Measurements from ENCODE around the gene MAGI1.
"Not testable (repeated sequence)": the region's sequence is repeated elsewhere in the genome, so short reads cannot be mapped to it uniquely, and the experiment has no call there.

The MAGI1 gene

DNA sequence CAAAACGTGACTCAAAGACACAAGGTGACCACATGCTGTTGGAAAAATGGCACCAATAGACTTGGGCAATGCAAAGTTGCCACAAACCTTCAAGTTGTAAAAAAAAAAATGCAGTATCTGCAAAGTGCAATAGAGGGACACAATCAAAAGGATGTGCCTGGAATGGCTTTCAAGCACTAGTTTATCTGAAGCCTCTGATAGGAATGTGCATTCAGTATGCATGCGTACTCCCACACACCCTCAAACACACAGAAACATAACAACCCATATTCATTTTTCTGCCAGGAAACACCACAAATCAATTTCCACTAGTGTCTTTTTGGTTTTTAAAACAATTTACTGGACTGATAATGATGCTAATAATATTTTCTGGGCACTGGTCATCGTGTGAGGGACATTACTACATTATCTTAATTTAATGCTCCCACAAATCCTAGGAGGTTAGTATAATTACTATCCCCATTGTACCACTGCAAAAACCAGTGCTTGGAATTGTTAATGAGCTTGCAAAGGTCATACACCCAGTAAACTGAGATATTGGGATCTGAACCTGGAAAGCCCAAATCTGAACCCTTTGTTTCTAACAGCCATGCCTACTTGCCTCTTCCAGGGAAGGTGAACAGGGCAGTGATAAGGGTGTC, 298.7 kb downstream of the MAGI1 start:
- DNase-seq: no peak

DNA sequence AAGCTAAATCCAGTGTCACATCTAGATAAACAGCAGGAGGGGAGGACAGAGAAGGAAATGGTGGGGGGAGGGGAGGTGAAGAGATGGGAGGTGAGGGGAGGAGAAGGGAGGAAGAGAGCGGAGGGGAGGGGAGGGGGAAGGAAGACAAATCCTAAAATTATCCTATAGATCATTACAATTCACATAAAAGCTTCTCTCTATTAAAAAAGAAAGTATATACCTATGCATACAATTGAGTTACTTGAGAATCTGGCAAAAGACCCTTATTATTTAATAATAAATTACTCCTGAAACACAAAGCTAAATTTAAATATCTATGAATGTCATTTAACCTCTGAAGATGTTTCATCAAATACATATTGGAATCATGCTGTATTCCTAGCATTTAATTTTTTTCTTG, 303.9 kb downstream of the MAGI1 start:
- DNase-seq: no peak

DNA sequence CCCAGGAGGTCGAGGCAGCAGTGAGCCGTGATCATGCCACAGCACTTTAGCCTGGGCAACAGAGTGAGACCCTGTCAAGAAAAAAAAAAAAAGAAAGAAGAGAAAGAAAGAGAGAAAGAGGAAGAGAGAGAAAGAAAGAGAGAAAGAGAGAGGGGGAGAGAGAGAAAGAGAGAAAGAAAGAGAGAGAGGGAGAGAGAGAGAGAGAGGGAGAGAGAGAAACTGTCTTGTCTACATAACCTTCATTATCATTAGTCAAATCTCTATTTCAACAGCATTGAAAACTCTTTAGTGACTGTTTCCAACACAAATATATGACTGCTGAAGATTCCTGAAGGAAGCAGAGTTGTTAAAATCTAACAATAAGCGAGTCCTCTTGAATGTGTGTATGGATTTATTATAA, 304.3 kb downstream of the MAGI1 start:
- DNase-seq: no peak

DNA sequence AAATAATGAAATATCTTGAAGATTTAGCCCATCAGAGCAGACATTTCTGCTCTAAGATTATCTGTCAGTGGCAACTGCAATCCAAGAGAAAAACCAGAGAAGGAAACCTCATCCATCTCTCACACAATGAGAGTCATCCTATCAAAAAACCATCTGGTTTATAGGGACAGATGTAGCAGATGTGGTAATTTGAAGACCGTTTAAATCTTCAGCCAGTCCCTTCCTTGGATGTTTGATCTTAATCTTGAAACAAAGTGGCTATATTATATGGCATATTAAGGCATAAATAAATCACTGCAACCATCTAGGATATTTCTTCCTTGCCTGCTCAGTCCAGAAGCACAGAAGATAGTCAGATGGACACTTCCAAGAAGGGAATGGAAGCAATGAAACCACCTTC, 305.3 kb downstream of the MAGI1 start:
- no peak for DNase-seq

DNA sequence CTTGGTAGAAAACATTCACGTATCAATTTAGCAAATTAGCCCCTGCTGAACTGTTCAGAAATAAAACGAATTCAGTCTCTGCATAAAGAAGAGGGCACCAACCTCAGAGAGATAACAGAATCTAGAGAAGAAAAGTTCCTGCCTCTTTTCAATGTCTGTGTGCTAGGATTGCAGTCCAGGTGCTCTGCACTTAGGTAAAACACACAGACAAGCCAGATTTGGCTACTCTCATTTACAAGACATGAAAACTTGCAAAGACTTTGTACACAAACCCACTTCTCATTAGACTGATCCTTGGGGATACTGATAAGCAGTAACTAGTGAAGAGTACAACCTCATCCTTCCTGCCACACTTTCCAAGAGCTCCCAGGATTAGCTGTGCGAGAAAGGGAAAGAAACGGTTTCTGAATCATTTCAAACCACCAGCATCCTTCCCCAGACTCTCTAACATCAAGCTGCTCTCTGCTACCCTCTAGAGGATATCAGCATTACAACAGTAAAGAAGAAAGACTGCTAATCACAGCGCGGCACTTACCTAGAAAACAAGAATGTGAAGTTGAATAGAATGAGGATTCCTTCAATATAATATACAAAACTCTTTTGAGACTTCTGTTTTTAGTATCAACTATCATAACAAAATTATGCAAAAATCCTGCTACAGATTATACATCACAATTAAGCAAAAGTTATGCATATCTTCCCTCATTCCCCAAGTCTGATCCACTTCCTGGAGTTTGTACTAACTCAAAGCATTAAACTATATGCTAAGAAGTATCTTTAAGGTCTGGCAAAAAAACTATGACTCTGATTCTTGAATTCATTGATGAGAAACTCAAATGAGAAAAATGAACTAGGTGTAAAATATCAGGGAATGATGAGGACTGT, 306.4 kb downstream of the MAGI1 start:
- DNase-seq: peak in 1 of 5 experiments; percentile 37

DNA sequence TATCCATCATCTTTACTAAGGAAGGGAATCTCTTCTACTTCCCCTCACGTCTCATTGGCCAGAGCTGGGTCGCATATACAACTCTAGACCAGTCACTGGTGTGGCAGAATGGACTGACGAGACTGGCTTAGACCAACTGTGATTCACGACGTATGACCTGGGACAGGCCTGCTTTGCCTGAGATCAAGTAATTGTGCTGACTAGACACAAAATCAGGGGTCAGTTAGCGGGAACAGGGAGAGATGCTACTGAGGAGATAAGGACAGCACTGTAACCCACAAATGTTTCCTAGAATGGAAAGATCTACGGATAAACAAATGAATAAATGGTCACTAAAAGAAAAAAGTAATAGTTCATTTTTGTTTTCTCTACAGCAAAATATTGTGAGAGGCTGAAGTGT, 308.3 kb downstream of the MAGI1 start:
- no peak for DNase-seq

DNA sequence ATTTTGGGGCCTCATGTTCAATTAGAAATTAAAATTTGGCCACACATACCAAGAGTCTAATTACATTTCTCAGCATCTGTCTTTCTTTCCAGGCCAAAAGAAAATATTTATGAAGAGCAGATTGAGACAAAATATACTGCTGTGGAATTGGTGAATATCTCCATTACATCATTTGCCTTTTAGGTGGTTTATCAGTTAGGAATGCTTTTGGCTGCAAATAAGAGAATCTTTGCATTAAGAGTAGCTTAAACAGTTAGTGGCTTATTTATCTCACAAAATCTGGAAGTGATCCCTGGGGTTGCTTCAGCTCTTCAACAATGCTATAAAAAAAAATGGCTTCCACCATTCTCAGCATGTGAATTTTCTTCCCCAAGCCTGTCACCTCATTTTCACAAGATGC, 308.7 kb downstream of the MAGI1 start:
- DNase-seq: no peak

DNA sequence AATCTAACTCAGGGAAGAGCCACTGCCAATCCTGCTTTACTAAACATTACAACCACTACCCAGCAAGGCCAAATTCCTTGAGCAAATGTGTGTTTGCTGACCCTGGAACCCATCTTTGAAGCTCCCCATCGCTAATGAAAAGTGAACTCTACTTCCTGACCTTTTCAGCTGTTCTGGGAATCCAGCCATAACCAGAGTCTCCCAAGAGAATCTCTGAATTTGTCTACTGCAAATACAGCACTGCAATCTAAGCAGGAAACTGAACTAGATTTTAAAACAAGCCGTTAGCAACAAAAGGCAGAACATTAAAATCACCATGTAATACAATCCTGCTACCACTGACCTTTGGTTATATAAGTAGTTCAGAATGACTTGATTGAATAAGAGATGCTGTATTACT, 309.2 kb downstream of the MAGI1 start:
- DNase-seq: no peak

DNA sequence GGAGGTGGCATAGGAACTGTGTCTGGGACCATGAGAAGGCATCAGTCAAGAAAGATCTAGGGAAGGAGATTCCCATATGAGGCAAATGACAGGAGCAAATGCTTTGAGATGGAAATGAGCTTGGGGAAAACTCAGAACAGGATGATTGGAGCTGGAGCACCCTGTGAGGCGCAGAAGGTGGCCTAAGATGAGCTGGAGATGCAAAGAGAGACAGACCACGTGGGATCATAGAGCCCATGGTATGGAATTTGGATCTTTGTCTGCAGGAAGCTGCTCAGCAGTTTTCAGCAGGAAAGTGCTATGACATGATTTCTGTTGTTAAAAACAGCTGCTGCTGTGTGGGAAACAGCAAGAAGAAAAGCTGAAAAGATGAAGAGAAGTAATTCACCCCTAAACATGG, 310.6 kb downstream of the MAGI1 start:
- no peak for DNase-seq

DNA sequence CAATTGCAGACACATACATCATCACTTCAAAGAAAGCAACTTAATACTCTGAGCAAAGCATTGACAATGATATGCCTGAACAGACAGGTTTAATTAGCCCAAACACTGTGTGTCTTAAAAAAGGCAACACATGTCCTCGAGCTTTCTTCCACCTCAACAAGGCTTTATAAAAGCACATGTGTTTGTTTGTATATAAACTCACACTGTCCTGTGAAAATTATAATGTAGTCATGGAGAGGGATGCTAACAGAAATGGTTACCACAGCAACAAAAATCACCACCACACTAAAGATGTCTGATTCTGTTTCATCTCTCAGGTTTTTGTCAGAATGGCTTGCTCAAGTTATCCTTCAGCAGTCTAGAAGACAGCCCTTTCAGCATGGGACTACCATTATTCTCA, 314.7 kb downstream of the MAGI1 start:
- no peak for DNase-seq

DNA sequence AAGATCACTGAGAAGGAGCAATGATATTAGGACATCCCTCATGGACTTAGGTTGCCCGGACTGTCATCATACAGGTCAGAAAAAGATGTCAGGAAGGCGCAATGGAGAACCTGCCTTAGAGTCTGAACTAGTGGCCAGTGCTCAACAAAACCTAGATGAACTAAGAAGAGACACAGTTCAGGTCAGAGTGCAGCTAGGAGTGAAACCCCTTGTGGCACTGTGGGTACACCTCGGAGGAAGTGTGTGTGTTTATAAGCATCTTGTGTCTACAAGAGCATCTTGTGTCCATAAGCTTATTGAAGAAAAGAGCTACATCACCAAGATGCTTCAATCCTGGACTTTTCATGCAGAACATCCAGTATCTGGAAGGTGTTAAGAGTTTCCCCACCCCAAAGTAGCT, 315.7 kb downstream of the MAGI1 start:
- DNase-seq: no peak

DNA sequence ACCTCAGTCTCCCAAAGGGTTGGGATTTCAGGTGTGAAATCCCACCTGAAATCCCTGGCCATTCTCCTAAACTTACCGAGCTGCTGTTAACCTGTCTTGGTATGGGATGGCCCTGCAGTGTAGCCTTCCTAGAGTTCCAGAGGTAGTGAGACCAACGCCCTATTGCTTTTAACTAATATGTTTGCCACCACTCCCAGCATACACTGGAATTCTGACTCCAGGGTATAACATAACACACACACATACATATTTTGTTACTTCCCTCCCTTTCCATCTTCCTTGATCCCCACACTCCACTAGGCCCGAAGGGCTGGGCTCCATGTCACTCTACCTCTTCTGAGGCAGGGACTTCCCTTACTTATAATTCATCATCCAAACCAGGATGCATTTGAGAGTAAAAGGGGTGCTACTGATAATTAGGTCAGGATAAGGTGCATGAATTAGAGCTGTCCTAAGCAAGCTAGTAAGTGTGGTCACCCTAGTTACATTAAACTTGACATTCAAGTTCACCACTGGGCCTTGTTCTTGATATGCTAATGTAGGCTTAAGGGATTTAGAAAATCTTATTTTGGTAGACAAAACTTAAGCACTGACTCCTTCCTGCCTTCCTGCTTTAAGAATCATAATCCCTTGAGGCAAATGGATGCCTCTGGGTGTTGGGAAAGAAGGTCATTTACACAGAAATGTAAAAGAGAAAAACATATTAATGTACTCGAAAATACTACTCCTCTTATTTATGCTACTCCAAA, 317.6 kb downstream of the MAGI1 start:
- no peak for DNase-seq

DNA sequence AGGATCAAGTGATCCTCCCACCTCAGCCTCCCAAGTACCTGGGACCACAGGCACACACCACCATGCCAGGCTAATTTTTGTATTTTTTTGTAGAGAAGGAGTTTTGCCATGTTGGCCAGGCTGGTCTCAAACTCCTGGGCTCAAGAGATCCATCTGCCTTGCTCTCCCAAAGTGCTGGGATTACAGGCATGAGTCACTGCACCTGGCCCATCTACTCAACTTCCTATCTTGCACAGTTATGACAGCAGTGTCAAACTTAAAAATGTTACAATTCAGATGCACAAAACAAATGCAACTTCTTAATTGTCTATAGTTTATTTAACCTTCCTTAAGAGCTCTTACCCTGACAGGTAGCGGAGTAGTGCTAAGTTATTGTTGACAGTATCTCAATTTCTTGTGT, 319.1 kb downstream of the MAGI1 start:
- DNase-seq: not testable (repeated sequence)

DNA sequence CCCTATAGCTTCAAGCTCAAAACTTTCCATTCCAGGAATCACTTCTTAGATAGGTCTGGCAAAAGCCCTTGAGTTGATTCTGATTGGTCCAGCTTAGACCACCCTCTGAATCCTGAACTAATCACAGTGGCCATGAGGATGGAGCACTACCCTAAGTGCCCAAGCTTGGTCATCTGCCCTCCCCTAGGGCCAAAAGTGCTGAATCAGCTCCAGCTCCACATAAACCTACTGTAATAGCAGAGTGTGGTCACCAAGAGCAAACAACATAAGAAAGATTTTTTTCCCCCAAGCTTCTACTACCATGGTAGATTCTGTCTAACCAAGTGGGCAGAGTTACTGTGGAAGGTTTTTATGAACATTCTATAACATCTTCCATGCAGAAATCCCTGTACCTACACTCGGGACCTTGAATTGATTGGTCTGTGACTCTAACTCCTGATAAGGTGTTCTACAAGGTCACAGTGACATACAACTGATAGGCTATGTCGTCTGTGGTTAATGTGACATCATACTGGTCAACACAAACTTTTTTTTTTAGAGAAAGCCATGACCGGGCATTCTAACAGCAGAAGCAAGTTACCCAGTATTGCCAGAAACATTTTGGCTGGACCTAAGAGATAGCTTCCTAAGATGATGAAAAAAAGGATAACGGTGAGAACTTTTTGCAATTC, 320.9 kb downstream of the MAGI1 start:
- no peak for DNase-seq

DNA sequence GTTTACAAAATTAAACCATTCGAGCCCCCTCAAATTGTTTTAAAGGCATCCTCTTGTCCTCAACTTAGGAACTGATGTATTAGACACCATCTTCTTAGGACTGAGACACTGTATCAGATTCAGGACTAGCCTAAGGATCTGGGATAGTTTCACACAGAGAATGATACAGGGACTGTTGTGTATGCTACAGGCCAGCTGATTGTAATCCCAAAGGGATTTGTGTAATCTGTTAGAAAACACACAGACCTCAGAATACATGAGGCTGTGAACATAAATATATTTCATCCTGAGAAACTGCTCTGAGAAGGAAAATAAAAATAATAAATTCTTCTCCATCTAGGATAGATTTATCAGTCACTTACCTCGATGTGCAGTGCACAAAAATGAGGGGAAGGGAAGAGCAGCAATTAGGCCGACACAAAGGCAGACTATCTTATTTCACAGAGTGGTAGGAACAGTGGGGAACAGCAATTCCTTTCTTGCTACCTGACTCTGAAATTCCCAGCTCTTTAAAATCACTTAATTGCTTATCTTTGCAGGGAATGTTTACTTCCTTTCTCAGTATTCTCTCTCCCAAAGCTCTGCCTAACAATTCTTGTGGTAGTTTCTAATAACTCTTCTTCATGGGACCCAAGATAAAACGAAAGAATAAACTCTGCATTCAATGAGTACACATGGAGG, 322.5 kb downstream of the MAGI1 start:
- DNase-seq: no peak

DNA sequence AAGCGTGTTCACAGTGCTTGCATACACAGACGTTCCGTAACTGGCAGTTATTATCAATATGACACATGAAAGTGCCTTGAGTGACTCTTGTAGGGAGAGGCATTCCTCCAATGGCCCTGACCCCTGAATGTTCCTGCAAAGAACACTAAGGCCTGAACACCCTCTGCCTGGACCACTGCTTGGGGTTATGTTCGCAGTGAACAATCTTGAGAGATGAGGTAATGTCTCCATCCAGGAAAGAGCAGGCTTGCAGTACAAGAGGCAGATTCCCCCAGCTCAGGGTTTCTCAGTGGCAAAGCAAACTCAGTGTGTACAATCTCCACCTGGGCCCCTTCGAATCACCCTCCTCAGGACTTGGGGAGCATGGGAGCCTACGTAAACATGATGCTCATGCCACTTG, 324.6 kb downstream of the MAGI1 start:
- DNase-seq: no peak

DNA sequence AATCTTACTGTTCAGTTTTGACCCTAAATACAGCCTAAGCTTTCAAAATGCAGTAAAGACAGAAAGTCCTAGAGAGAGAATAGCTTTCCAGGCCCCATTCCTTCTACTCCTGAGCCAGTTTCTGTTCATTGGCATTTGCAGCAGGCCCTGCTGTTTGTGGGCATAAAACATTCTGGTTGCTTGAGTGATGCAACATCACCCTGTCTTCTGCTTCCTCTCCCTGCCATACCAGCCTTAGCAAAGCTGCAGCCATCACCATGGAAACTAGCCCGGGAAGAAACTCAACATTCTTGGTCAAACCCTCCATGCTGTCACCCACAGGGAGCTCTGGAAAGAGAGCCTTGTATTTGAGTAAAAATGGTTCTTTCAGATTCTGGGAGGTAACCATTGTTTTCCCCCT, 325.7 kb downstream of the MAGI1 start:
- DNase-seq: no peak

DNA sequence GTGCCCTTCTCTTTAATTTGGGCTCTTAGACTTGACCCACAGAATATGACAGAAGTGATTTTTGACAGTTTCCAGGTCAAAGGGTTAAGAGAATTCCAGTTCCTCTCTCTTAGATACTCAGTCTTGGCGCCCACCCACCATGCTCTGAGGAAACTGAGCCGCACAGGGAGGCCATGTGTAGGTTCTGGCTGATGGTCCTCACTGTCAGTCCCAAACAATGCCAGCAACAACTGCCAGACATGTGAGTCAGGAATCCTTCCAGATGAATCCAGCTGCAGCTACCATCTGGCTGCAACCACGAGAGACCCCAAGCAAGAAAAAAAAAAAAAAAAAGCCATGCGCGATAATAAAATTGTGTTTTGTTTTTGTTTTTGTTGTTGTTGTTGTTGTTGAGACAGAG, 326.6 kb downstream of the MAGI1 start:
- DNase-seq: no peak

DNA sequence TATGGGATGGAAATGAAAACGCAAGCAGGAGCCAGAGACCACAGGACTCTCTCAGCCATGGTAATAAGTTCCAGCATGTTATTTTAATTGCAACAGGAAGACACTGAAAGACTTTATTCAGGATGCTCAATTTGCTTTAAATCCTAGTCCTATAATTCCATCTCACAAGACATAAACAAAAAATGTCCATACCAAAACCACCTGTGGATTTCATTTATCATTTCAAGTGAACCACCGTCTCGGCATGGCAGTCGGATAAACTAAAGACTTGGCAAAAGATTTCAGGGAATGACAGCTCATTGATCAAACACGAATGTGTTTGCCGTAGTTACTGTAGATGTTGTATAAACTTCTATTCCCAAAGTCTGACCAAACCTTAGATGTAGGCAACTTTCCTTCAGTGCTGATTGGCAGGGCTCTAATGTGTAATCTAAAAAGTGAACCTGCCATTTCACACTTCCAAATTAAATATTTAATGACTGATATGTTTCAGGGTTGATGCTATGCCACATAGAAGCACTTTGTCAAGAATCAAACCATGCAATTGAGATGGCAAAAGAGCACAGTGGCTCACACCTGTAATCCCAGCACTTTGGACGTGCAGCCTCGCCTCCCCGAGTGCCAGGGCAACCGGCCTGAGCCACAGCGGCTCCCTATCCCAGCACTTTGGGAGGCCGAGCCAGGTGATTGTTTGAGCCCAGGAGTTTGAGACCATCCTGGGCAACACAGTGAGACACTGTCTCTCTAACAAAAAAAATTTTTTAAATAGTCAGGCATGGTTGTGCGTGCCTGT, 331.7 kb downstream of the MAGI1 start:
- no peak for DNase-seq

DNA sequence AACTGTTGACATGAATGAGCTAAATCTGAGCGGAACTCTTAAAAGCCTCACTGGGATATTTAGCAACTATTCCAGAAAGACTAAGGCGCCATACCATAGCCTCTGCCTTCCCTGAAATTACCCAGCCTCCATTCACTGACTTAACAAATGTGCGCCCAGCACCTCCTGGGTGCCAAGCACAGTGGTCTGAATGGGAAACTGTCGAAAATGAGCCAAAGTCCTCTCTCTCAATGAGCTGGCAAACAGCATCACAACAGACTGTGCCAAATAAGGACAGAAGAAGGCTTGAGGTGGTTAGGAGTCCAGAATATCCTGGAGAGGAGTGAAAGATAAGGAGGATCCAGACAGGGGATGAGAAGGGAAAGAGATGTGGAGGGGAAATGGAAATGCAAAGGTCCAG, 332.4 kb downstream of the MAGI1 start:
- no peak for DNase-seq

DNA sequence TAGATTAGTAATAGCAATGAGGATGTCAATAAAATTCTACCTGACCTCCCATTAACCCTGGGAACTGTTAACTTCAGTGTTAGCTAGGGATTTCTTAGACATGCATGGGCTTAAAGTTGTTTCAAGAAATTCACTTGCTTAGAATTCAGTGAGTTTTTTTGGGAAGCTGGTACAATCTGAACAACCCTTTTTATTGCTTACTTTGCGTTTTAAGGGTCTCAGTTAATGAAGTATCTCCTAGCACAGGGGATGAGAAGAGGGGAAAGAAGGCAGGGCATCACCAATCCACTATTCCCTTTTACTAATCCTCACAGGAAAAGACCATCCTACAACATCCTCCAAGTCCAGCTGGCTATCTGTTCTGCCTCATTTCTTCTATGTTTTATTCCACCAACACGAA, 334.9 kb downstream of the MAGI1 start:
- no peak for DNase-seq

DNA sequence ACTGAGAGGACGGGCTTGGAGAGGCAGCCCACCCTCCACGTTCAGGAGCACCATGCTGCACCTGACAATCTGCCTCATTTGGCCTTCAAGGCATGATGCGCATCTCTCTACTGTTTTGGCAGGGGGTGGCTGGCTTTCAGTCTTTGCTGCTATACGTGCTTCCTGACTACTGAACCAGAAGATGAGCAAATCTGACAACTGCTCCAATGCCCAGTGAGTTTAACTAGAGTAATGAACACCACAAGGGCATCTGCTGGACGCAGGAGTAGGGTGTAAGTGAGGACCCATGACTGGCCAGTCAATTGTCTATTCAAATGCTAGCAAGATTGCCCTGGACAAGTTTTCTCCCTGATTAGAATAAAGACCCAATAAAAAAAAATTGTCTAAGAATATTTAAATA, 335.7 kb downstream of the MAGI1 start:
- DNase-seq: no peak

Measured in T-helper 2 cell (primary cell).